ENCODE results near the gene ADARB1. TPM values are rescaled to one million over a fixed set of nuclear protein-coding genes. Genes with fewer than 3 reads are reported as not detected.
A peak's percentile ranks its signal among the peaks of the same experiment; 100 is the strongest.

Gene ADARB1
- total RNA-seq, 4 donors from 2014 or later = 6.8 to 32.2 (median 17.3) TPM

- TF ChIP-seq POLR2A (IDR thresholded peaks at IDR 0.05) (no peak), CTCF (IDR thresholded peaks at IDR 0.05) (no peak), POLR2AphosphoS5 (IDR thresholded peaks at IDR 0.05) (no peak), EP300 (IDR thresholded peaks at IDR 0.05; ENCODE audit: low read depth) (no peak)
- intact Hi-C loops (cut with DNase I; ENCODE audit: low total_unique reads) = no loop called here
- Histone ChIP-seq H3K27ac (no peak overlapping the region), H3K4me3 (no peak overlapping the region), H3K36me3 (no peaks in the 10 kb centered on the region), H3K27me3 (no peaks in the 10 kb centered on the region), H3K9me3 (no peaks in the 10 kb centered on the region), H3K4me1 (peaks cover 0 to 11% (median 3%) of the 10 kb centered on the region in 4 donors)
- in situ Hi-C loops (cut with MboI; ENCODE audit: low pct_ligation_motif_present in 1 of 4, low pct_unique_long_range_greater_than_20kb in 1 of 4, low sequenced_read_pairs in 3 of 4) = loop anchor here in 1 of 4 donors (25.0 kb wide), 1 partner anchor 298 kb away; no protein-coding TSS in a partner anchor
- no peak for DNase-seq
- 65 to 83% methylated on average over 1 to 12 of the region's 12 CpGs for WGBS, 2 donors (ENCODE audit: low coverage in 1 of 2)
Observed at GRCh38 chr21:45164124-45164511, 89.7 kb downstream of the ADARB1 start.

DNA sequence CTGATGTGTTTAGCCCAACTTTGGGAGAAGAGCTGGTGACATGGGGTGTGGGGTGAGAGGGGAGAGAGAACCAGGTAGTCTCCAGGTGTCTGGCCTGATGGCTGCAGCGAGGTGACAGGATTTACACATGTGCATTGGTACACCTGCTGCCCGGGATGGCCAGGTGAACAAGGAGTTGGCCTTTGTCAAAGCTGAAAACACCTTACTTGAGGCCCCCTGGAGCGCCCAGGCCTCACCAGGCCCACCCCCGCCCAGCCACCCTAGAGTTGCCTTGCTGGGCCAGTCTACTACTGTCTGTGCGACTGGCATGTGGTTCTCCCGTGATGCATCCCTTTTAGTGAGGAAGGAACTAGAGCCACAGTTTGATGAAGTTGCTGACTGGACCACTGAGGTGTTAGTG is 90.5 kb downstream of the ADARB1 start:
- in situ Hi-C loops (cut with MboI; ENCODE audit: low pct_ligation_motif_present in 1 of 4, low pct_unique_long_range_greater_than_20kb in 1 of 4, low sequenced_read_pairs in 3 of 4) = loop anchor here in 1 of 4 donors (25.0 kb wide), 1 partner anchor 297 kb away; no protein-coding TSS in a partner anchor
- Histone ChIP-seq H3K4me3 (no peak overlapping the region), H3K27ac (no peak overlapping the region), H3K9me3 (no peaks in the 10 kb centered on the region), H3K4me1 (peaks cover 0 to 11% (median 3%) of the 10 kb centered on the region in 4 donors), H3K27me3 (no peaks in the 10 kb centered on the region), H3K36me3 (no peaks in the 10 kb centered on the region)
- 85% methylated on average over 6 of the region's 6 CpGs; no CpG with 5 or more reads in 1 of the 2 donors for WGBS, 2 donors (ENCODE audit: low coverage in 1 of 2)
- intact Hi-C loops (cut with DNase I; ENCODE audit: low total_unique reads) = no loop called here
- no peak for DNase-seq
- TF ChIP-seq CTCF (IDR thresholded peaks at IDR 0.05) (no peak), EP300 (IDR thresholded peaks at IDR 0.05; ENCODE audit: low read depth) (no peak), POLR2AphosphoS5 (IDR thresholded peaks at IDR 0.05) (no peak), POLR2A (IDR thresholded peaks at IDR 0.05) (no peak)

DNA sequence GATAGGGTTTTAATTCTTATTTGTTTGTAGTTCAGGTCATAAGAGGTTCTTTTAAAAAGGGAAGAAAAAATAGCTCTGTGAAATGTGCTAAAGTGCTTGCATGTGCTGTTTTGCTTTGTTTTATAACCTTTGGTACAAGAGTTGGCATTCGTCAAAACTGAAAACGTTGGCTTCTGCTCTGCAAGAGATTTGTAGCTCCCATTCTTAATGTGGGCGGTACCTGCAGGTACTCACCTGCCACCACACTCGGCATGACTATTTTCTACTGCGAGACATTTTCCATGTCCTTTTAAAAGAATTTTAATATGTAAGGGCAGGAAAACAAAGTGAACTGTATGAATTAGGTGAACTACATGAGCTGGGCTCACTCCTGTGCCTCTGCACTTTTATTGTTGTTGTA is 92.6 kb downstream of the ADARB1 start:
- Histone ChIP-seq H3K4me3 (no peak overlapping the region), H3K27ac (peak overlapping the region in 1 of 4 donors; percentile 25), H3K4me1 (peaks cover 0 to 11% (median 3%) of the 10 kb centered on the region in 4 donors), H3K36me3 (no peaks in the 10 kb centered on the region), H3K9me3 (no peaks in the 10 kb centered on the region), H3K27me3 (no peaks in the 10 kb centered on the region)
- DNase-seq = no peak
- intact Hi-C loops (cut with DNase I; ENCODE audit: low total_unique reads) = no loop called here
- 39 to 41% methylated on average over 5 of the region's 5 CpGs for WGBS, 2 donors (ENCODE audit: low coverage in 1 of 2)
- in situ Hi-C loops (cut with MboI; ENCODE audit: low pct_ligation_motif_present in 1 of 4, low pct_unique_long_range_greater_than_20kb in 1 of 4, low sequenced_read_pairs in 3 of 4) = loop anchor here in 1 of 4 donors (25.0 kb wide), 1 partner anchor 295 kb away; no protein-coding TSS in a partner anchor
- TF ChIP-seq CTCF (IDR thresholded peaks at IDR 0.05) (no peak), EP300 (IDR thresholded peaks at IDR 0.05; ENCODE audit: low read depth) (no peak), POLR2AphosphoS5 (IDR thresholded peaks at IDR 0.05) (no peak), POLR2A (IDR thresholded peaks at IDR 0.05) (no peak)

- no peak for DNase-seq
- in situ Hi-C loops (cut with MboI; ENCODE audit: low pct_ligation_motif_present in 1 of 4, low pct_unique_long_range_greater_than_20kb in 1 of 4, low sequenced_read_pairs in 3 of 4) (loop anchor here in 1 of 4 donors (25.0 kb wide), 1 partner anchor 294 kb away; no protein-coding TSS in a partner anchor), intact Hi-C loops (cut with DNase I; ENCODE audit: low total_unique reads) (no loop called here)
- H3K4me3 ChIP-seq = no peak overlapping the region
- peak overlapping the region in 2 of 4 donors; percentile 4 to 25 for H3K27ac ChIP-seq
- no peaks in the 10 kb centered on the region for H3K9me3 ChIP-seq
- H3K36me3 ChIP-seq = no peaks in the 10 kb centered on the region
- H3K4me1 ChIP-seq = peaks cover 0 to 11% (median 3%) of the 10 kb centered on the region in 4 donors
- 60 to 76% methylated on average over 6 of the region's 6 CpGs for WGBS, 2 donors (ENCODE audit: low coverage in 1 of 2)
- TF ChIP-seq POLR2AphosphoS5 (IDR thresholded peaks at IDR 0.05) (no peak), CTCF (IDR thresholded peaks at IDR 0.05) (no peak), POLR2A (IDR thresholded peaks at IDR 0.05) (no peak), EP300 (IDR thresholded peaks at IDR 0.05; ENCODE audit: low read depth) (no peak)
- H3K27me3 ChIP-seq = no peaks in the 10 kb centered on the region
Observed at GRCh38 chr21:45167796-45168222, 93.4 kb downstream of the ADARB1 start.

Data from transverse colon (tissue), 4 donors.